Jurkat, Clone E6-1 (cell line): ENCODE data around the gene RPS21.

ENCODE experiments used
- DNase-seq: peaks from one replicate; pipeline ENCODE4 v3.0.0-alpha.2; 2011; ENCODE audit warnings: low read depth, low spot score
- H3K4me3 ChIP-seq: 2 replicates; pipeline ENCODE4 v1.5.1; 2011; ENCODE audit warnings: mild to moderate bottlenecking, low read length, control low read depth, moderate library complexity

Gene RPS21

GRCh38 chr20:62362991-62363919 lies 23.6 kb upstream of the RPS21 start:
- no peak for DNase-seq
- no peak overlapping the region for H3K4me3 ChIP-seq

- DNase-seq, result no peak
- H3K4me3 ChIP-seq, result no peak overlapping the region
Observed at GRCh38 chr20:62363920-62364851, 22.7 kb upstream of the RPS21 start.

GRCh38 chr20:62364911-62365736 lies 21.8 kb upstream of the RPS21 start:
- DNase-seq, result no peak
- H3K4me3 ChIP-seq, result no peak overlapping the region

- no peak overlapping the region for H3K4me3 ChIP-seq
- no peak for DNase-seq
Observed at GRCh38 chr20:62365814-62366369, 21.0 kb upstream of the RPS21 start.

DNA sequence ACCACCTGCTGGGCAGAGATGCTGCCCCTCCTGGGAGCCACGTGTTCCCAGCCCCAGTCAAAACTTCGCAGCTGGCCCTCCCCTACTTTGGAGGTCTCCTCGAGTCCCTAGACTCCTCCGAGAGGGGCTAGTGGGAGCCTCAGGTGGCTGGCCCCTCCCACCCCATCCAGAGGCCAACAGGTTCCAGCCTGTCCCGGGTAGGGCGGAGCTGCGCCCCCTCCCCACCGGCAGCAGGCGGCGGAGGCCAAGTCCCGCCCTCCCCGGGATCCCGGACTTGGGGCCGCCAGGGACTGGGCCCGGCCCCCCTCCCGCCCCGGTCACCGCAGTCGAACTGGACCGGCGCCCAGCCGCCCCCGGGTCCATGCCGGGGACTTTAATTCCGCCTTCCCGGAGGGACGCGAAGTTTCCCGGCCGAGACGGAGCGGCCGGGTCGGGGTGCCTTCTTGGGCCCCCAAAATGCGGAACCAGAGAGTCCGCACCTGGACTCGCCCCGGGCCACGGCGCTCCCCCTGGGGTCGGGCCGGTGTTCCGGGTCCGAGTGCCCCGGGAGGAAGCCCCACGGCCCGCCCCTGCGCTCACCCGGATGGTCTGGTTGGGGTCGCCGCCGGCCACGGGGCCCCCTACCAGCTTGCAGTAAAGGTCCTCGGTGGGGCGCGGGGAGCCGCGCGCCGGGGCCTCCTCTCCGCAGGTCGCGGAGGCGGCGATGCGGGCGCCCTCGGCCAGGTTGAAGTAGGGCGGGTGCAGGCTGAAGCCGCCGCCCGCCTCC lies 20.4 kb upstream of the RPS21 start:
- no peak overlapping the region for H3K4me3 ChIP-seq
- DNase-seq, result no peak

DNA sequence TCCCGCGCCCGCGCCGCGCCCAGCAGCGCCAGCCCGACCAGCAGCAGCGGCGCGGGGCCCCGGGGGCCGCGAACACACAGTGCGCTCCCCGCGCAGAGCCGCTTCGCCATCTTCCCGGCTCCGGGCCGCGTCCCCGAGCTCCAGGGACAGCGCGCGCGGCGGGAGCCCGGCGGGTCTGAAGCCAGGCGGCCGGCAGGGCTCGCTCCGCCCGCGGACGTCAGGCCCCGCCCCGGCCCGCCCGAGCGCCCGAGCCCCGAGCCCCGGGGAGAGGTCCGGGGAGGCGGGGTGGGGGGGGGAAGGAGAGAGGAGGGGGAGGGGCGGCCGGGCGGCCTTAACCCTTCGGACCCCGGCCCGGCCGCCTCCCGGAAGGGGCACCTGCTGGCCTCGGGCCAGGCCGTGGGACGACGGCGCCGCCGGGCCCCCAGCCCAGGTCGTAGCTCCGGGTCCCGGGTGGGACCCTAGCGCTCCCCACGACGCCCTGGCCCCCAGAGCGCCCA lies 19.7 kb upstream of the RPS21 start, which contains the start of gene LAMA5:
Gene LAMA5 (minus strand): TSS at position 177 of the 497 bp plus-strand sequence. CDS start 67 bp downstream, at position 110.
- no peak for DNase-seq
- H3K4me3 ChIP-seq, result no peak within 1 kb of the TSS

- H3K4me3 ChIP-seq, result no peak overlapping the region
- DNase-seq, result no peak
Observed at GRCh38 chr20:62367633-62368391, 19.1 kb upstream of the RPS21 start.

GRCh38 chr20:62368392-62368975 lies 18.4 kb upstream of the RPS21 start:
- H3K4me3 ChIP-seq, result no peak overlapping the region
- DNase-seq, result no peak

GRCh38 chr20:62368976-62369814 lies 17.7 kb upstream of the RPS21 start:
- no peak for DNase-seq
- no peak overlapping the region for H3K4me3 ChIP-seq

DNA sequence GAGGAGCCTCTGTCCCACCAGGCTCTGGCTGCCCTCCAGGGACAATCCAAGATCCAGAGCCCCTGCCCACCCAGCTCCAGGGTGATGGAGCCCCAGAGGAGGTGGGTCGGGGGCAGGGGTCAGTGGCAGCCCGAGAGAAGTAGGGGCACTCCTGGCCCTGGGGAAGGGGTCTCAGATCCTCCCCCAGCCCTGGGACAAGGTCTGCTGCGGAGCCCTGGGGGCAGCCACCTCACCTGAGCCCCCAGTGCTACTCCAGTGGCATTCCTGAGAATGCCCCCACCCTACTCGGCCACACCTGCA lies 17.1 kb upstream of the RPS21 start:
- no peak for DNase-seq
- no peak overlapping the region for H3K4me3 ChIP-seq

DNA sequence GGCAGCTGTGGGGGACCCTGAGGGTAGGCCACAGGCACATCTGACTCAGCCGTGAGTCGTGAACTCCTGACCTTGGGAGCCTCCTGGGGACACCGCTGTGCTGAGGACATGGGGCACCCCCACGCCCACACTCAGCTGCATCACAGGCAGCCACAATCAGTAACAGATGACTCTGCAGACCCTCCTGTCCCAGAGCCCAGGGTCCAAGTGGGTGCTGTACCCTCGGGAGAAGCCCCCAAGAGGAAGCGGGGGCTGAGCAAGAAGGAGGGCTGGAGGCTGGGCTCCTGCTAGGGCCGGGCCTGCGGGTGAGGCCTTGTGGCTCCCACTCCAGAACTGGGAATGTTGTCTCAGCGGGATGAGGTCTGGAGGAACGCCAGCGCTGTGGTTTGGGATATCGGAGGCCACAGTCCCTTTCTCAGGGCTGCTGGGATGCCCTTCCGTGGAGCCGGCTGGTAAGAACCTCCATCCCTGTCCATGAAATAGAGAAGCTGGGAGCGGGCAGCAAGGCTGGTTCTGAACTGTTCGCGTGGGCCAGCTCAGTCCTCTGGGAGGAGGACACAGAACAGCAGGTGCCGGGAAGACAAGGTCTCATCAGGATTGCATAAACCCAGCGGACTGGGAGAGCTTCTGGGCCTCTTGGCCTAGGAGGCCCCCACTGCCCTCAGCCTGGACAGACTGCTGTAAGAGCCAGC lies 16.6 kb upstream of the RPS21 start:
- DNase-seq, result no peak
- no peak overlapping the region for H3K4me3 ChIP-seq

DNA sequence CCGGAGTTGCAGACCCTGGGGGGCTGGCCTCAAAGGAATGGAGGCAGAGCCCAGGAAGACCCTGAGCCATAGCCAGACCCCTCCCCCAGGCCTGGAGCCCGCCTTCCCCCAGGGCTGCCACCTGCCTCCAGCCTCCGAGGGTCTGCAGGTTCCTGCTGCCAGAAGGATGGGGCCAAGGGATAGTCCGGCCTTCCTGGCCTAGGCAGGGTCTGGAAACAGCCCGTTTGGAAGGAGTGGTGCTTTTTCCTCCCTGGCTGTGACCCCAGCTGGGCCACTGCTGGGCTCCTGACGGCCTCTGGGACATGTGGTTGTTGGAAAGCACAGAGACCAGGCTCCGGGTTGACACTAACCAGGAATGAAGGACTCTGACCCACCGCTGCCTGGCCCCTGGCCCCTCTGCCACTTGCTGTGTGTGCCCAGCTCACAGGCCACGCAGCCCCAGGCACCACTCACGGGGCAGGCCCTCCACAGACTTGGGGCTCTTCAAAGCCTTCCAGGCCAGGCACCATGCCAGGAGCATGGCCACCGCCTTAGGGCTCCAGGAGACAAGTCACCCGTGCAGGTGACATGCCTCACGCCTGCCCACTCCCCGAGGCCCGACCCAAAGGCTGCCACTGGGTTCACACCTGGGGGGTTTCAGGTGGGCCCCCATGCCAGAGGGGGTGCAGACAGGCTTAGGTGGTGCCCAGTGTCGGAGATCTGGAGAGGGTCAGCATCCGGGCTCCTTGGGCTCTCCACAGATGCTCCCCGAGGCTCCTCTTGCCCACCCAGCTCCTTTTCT lies 15.9 kb upstream of the RPS21 start:
- no peak overlapping the region for H3K4me3 ChIP-seq
- no peak for DNase-seq

DNA sequence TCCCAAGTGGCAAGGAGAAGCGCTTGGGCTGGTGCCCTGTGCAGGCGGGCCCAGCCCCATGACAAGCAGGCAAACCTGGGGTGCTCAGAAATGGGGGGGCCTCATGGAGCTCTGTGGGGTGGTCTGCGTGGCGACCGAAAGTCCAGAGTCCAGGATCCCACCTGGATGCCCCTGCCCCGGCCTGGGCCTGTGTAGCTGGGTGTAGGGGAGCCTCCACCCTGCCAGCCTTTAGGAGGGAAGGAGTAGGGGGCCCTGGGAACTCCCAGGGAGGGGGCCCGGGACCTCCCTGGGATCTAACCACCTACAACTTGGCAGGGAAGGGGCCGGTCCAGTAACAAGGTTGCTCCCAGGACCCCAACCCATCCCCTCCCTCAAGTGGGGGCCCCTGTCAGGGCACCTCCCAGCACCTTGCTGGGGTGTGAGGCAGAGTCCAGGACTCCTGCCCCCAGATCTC lies 15.3 kb upstream of the RPS21 start:
- no peak for DNase-seq
- H3K4me3 ChIP-seq, result no peak overlapping the region

GRCh38 chr20:62372042-62372993 lies 14.6 kb upstream of the RPS21 start:
- no peak for DNase-seq
- H3K4me3 ChIP-seq, result no peak overlapping the region
